SH-SY5Y (cell line): ENCODE data around the gene RALGDS.

Experiments used
- GATA2 ChIP-seq: IDR thresholded peaks from 2 replicates; pipeline ENCODE4 v1.6.1; 2011; ENCODE audit warnings: mild to moderate bottlenecking, low read depth, low read length
- GATA3 ChIP-seq: IDR thresholded peaks from 2 replicates; pipeline ENCODE4 v1.6.1; 2011; ENCODE audit warnings: low read depth, mild to moderate bottlenecking, low read length, moderate library complexity

The RALGDS gene

DNA sequence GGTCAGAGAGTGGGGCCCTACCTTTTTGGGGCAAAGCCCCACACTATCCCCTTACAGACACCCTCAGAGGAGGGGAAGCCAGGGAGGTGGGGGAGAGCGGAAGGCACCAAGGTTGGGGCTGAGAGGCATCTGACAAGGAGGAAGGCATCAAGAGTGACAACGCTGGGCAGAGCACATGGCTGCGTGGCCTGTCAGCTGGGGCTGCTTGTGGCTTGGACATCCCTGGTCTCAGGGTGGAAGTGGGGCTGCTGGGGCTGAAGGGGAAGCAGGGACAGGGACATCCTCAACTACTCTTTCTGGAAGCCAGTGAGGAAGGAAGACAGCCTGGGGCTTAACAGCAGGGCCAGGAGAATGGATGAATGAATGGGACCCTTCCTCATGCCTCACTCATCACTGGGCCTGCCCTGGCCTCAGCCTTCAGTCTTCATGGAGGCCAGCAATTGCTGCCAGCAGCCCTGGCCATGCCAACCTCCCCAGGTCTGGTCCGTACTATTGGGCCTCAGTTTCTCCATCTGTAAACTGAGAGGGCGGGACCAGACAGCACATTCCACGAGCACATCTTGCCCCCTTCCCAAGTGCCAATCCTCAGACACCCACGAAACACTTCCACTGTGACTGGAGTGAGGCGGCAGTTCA, 993 bp upstream of the RALGDS start:
- no peak for TF ChIP-seq GATA2
- TF ChIP-seq GATA3: no peak

GRCh38 chr9:133120501-133121197, 391 bp downstream of the RALGDS start:
- TF ChIP-seq GATA2: no peak

DNA sequence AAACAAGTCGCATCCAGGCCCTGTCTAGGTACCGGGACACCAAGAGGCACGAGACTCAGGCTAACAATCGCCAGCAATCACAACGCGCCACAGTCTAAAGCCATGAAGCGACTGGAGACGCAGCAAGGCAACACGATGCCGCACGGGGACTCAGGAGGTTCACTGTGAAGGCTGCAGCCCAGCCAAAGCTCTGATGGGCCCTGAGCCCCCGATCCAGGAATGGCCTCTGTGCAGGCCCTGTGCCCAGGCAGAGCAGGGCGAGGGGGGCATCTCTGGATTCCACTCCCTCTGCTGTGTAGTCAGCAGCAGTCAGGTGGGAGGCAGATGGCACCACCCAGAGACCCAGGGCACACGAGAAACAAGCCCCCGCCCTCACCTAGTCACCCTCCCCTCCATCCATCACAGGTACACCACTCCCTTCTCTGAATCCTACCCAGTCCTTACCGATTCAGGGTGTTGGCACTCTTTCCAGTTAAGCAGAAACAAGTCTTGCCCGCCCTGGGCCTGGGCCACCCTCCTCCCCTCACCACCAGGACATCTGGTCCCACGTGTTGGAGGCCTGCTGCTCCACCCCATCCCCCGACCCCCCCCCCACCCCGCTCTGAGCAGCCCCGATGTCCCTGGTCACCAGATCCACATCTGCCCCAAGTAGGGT, 1.1 kb downstream of the RALGDS start:
- TF ChIP-seq GATA3 (no peak), GATA2 (no peak)

DNA sequence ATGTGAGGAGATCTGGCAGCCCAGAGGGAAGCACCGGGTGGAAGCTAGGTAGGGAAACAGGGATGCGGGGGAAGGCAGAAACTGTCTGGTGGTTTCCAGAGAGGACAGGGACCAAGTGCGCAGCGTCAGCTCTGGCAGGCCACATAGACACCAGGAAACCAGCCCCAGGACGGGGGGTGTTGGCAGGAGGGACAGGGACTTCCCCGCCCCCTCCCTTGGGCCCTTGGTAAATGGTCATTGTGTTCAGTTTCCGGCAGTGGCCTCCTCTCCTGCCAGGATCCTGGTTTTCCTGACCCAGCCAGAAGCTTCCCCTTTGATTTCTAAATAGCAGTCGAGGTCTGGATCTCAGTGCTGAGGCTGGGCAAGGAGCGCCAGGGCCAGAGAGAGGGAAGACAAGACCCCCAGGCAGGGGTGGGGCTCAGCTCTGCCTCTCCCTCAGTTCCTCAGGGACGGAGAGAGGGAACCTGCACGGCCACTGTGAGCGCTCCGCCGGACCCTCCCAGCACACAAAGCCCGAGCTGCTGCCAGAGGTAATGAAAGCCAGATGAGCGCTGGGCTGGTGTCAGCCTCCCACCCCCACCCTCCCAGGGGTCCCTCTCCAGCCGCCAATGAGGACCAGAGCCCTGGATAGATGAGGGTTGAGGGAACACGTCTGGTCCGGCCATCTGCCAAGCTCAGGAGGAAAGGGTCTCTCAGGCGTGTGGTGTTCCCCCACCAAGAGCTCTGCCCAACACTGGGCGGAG, 1.8 kb downstream of the RALGDS start:
- no peak for TF ChIP-seq GATA3
- peak; percentile 35; the same call in 1 of the 2 replicates for TF ChIP-seq GATA2

- no peak for TF ChIP-seq GATA3
- no peak for TF ChIP-seq GATA2
Observed at GRCh38 chr9:133118568-133118967, 2.5 kb downstream of the RALGDS start.

- TF ChIP-seq GATA3: no peak
- no peak for TF ChIP-seq GATA2
Observed at GRCh38 chr9:133118179-133118520, 2.9 kb downstream of the RALGDS start.

- no peak for TF ChIP-seq GATA3
- TF ChIP-seq GATA2: no peak
Observed at GRCh38 chr9:133117271-133118178, 3.5 kb downstream of the RALGDS start.

- TF ChIP-seq GATA2: no peak
- no peak for TF ChIP-seq GATA3
Observed at GRCh38 chr9:133116346-133117231, 4.5 kb downstream of the RALGDS start.

- TF ChIP-seq GATA2 (no peak), GATA3 (no peak)
Observed at GRCh38 chr9:133115604-133116345, 5.3 kb downstream of the RALGDS start.

GRCh38 chr9:133114886-133115603, 6.0 kb downstream of the RALGDS start:
- no peak for TF ChIP-seq GATA3
- no peak for TF ChIP-seq GATA2
